Tibial nerve (tissue), 4 donors: Measurements from ENCODE around the gene COX6B1. TPM values are rescaled to one million over a fixed set of nuclear protein-coding genes. Genes with fewer than 3 reads are reported as not detected.

Experiments
- DNase-seq, 2 donors: peaks; one replicate each; pipeline ENCODE4 v3.0.0-alpha.2; 2019; ENCODE audit warnings: low spot score in 2 of 2
- H3K27ac ChIP-seq, 4 donors: fragments of 200-600 bp; sonication (generic) in 3 of 4; one replicate each; pipeline ENCODE4 v1.5.1; 2017 to 2019; ENCODE audit warnings: mild to moderate bottlenecking in 1 of 4
- H3K27me3 ChIP-seq, 2 donors: fragments of 200-600 bp; sonication (generic) in 1 of 2; one replicate each; pipeline versions ENCODE4 v1.5.1 to v1.6.0; 2017 to 2019
- H3K36me3 ChIP-seq, 3 donors: fragments of 200-600 bp; sonication (generic); one replicate each; pipeline ENCODE4 v1.5.1; 2018 to 2019
- H3K4me1 ChIP-seq, 4 donors: fragments of 200-600 bp; sonication (generic) in 3 of 4; one replicate each; pipeline ENCODE4 v1.5.1; 2017 to 2019
- H3K4me3 ChIP-seq, 4 donors: fragments of 200-600 bp; sonication (generic) in 3 of 4; one replicate each; pipeline ENCODE4 v1.5.1; 2017 to 2019; ENCODE audit warnings: mild to moderate bottlenecking in 1 of 4, moderate library complexity in 1 of 4
- H3K9me3 ChIP-seq, 4 donors: fragments of 200-600 bp; sonication (generic) in 3 of 4; one replicate each; pipeline ENCODE4 v1.5.1; 2017 to 2019
- EP300 ChIP-seq, 2 donors: sonication (generic); formaldehyde crosslinking; IDR thresholded peaks; one replicate each; pipeline ENCODE4 v1.6.1; 2017; ENCODE audit warnings: antibody characterized with exemption in 2 of 2, mild to moderate bottlenecking in 1 of 2
- POLR2A ChIP-seq, 2 donors: fragments of 450-650 bp; IDR thresholded peaks; one replicate each; pipeline ENCODE4 v1.6.1; 2017; ENCODE audit warnings: antibody characterized with exemption in 2 of 2, mild to moderate bottlenecking in 2 of 2, moderate library complexity in 2 of 2
- WGBS, 2 donors: methylation state at CpG; one replicate each; pipeline ENCODE4 v1.1.5; 2018; 5-methylcytosine and 5-hydroxymethylcytosine counted together
- total RNA-seq, 4 donors: library from RNA; depleted of rRNA; stranded (reverse); fragments of >200 nt; gene quantifications; one replicate each; pipeline ENCODE4 v1.1.0, GENCODE V29; 2016
- TF ChIP-seq, protein P1 (sequence below), 5 experiments: fragments of 200-600 bp in 3 of 5; fragments of 450-650 bp in 2 of 5; sonication (generic) in 3 of 5; IDR thresholded peaks; one replicate each; pipeline ENCODE4 v1.5.1; 2016 to 2019; ENCODE audit warnings: antibody characterized with exemption in 5 of 5, mild to moderate bottlenecking in 3 of 5, moderate library complexity in 2 of 5

The COX6B1 gene
- total RNA-seq, 4 donors from 2014 or later: 293 to 338 (median 316) TPM

DNA sequence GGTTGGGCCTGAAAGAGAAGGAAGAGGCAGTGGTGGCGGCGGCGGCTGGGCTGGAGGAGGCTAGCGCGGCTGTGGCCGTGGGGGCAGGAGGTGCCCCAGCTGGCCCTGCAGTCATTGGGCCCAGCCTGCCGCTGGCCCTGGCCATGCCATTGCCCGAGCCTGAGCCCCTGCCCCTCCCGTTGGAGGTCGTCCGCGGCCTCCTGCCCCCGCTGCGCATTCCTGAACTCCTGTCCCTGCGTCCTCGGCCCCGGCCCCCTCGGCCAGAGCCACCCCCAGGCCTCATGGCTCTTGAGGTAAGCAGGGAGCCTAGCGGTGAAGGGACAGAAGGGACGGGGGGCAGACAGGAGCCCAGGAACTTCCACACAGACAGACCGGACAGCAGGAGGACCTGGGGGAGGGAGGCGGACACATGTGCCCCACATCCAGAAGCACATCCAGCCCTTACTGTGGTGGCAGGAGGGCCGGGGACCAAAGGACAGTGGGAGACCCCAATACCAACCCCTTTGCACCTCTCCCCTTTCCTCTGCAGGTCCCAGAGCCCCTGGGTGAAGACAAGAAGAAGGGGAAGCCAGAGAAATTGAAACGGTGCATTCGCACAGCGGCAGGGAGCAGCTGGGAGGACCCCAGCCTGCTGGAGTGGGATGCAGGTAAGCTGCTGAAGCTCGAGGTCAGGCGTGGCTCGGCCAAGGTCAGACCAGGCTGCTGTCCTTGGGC lies 14.2 kb upstream of the COX6B1 start:
- H3K4me3 ChIP-seq: no peak overlapping the region
- TF ChIP-seq, protein P1, sequence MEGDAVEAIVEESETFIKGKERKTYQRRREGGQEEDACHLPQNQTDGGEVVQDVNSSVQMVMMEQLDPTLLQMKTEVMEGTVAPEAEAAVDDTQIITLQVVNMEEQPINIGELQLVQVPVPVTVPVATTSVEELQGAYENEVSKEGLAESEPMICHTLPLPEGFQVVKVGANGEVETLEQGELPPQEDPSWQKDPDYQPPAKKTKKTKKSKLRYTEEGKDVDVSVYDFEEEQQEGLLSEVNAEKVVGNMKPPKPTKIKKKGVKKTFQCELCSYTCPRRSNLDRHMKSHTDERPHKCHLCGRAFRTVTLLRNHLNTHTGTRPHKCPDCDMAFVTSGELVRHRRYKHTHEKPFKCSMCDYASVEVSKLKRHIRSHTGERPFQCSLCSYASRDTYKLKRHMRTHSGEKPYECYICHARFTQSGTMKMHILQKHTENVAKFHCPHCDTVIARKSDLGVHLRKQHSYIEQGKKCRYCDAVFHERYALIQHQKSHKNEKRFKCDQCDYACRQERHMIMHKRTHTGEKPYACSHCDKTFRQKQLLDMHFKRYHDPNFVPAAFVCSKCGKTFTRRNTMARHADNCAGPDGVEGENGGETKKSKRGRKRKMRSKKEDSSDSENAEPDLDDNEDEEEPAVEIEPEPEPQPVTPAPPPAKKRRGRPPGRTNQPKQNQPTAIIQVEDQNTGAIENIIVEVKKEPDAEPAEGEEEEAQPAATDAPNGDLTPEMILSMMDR (IDR thresholded peaks at IDR 0.05): no peak
- no peak for TF ChIP-seq EP300 (IDR thresholded peaks at IDR 0.05)
- no peak for TF ChIP-seq POLR2A (IDR thresholded peaks at IDR 0.05)
- DNase-seq: no peak
- H3K9me3 ChIP-seq: no peaks in the 10 kb centered on the region
- no peaks in the 10 kb centered on the region for H3K27me3 ChIP-seq
- no peak overlapping the region for H3K27ac ChIP-seq
- WGBS, 2 donors: 83 to 88% methylated on average over 20 to 29 of the region's 29 CpGs
- H3K36me3 ChIP-seq: peaks cover 2 to 84% (median 48%) of the 10 kb centered on the region in 3 donors
- peaks cover 0 to 21% (median 7%) of the 10 kb centered on the region in 4 donors for H3K4me1 ChIP-seq

DNA sequence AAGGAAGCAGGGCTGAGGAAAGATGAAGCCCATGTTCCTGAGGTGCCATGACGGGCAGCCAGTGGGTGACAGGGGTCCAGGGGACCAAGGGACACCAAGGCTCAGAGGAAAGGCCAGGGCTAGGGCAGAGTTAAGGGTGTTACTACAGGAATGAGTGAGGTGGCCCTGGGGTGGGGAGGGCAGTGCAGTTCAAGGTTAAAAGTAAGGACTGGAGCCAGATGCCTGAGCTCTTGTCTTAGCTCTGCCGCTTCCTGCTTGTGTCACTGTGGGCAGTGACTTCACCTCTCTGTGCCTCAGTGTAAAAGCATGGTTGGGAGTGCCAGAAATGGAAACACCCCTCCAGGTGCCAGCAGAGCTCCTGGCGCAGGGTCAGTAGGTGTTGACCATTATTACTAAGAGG lies 11.5 kb upstream of the COX6B1 start:
- H3K36me3 ChIP-seq: peaks cover 2 to 69% (median 40%) of the 10 kb centered on the region in 3 donors
- no peaks in the 10 kb centered on the region for H3K9me3 ChIP-seq
- DNase-seq: no peak
- 92 to 93% methylated on average over 3 of the region's 3 CpGs for WGBS, 2 donors
- TF ChIP-seq, protein P1 (IDR thresholded peaks at IDR 0.05): no peak
- TF ChIP-seq EP300 (IDR thresholded peaks at IDR 0.05) (no peak), POLR2A (IDR thresholded peaks at IDR 0.05) (no peak)
- no peaks in the 10 kb centered on the region for H3K27me3 ChIP-seq
- no peak overlapping the region for H3K4me3 ChIP-seq
- no peak overlapping the region for H3K27ac ChIP-seq
- H3K4me1 ChIP-seq: peaks cover 0 to 6% (median 1%) of the 10 kb centered on the region in 4 donors

DNA sequence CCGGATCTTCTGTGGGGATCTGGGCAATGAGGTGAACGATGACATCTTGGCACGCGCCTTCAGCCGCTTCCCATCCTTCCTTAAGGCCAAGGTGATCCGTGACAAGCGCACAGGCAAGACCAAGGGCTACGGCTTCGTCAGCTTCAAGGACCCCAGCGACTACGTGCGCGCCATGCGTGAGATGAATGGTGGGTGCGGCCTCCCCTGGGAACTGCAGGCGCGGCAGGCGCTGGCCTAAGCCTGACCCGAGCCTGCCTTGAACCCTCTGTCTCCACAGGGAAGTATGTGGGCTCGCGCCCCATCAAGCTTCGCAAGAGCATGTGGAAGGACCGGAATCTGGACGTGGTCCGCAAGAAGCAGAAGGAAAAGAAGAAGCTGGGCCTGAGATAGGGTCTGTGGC lies 11.0 kb upstream of the COX6B1 start:
- no peak for TF ChIP-seq POLR2A (IDR thresholded peaks at IDR 0.05)
- TF ChIP-seq EP300 (IDR thresholded peaks at IDR 0.05): no peak
- TF ChIP-seq, protein P1 (IDR thresholded peaks at IDR 0.05): no peak
- H3K9me3 ChIP-seq: no peaks in the 10 kb centered on the region
- DNase-seq: no peak
- no peak overlapping the region for H3K4me3 ChIP-seq
- peaks cover 2 to 64% (median 35%) of the 10 kb centered on the region in 3 donors for H3K36me3 ChIP-seq
- no peak overlapping the region for H3K27ac ChIP-seq
- H3K27me3 ChIP-seq: no peaks in the 10 kb centered on the region
- H3K4me1 ChIP-seq: peaks cover 0 to 11% (median 3%) of the 10 kb centered on the region in 4 donors
- 91 to 92% methylated on average over 15 to 25 of the region's 25 CpGs for WGBS, 2 donors

DNA sequence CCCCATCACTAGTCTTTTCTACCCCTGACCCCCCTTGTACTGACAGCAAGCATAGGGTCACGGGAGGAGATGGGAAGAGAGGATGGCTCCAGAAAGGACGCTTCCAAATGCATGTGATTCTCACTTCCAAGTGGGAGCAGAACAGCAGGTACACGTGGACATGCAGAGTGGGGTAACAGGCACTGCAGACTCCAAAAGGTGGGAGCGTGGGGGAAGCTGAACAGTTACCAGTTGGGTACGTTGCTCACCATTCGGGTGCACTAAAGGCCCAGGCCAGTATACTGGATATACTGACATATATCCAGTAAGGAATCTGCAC lies 8.8 kb upstream of the COX6B1 start:
- no peaks in the 10 kb centered on the region for H3K9me3 ChIP-seq
- 44 to 46% methylated on average over 6 of the region's 6 CpGs for WGBS, 2 donors
- no peak overlapping the region for H3K4me3 ChIP-seq
- TF ChIP-seq, protein P1 (IDR thresholded peaks at IDR 0.05): no peak
- TF ChIP-seq POLR2A (IDR thresholded peaks at IDR 0.05) (no peak), EP300 (IDR thresholded peaks at IDR 0.05) (no peak)
- no peaks in the 10 kb centered on the region for H3K27me3 ChIP-seq
- no peak overlapping the region for H3K27ac ChIP-seq
- H3K36me3 ChIP-seq: peaks cover 2 to 43% (median 18%) of the 10 kb centered on the region in 3 donors
- no peak for DNase-seq
- peaks cover 0 to 29% (median 8%) of the 10 kb centered on the region in 4 donors for H3K4me1 ChIP-seq

DNA sequence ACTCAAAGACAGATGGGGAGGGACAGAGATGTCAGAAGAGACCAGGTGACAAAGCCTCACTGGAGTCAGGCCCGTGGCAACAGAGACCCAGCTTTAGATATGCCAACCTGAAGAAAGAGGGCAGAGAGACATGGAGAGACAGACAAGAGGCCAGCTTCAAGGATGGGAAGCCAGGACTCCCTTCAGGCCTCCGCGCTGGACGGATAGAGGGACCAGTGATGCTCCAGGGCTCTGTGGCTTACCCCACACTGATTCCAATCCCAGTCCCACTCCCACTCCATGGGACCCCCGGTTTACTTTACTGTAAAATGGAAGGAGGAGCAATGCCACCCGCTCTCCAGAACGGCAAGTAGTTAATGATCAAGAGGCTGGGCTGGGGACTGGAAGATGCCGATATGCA lies 8.3 kb upstream of the COX6B1 start:
- peaks cover 0 to 31% (median 8%) of the 10 kb centered on the region in 4 donors for H3K4me1 ChIP-seq
- TF ChIP-seq, protein P1 (IDR thresholded peaks at IDR 0.05): no peak
- TF ChIP-seq POLR2A (IDR thresholded peaks at IDR 0.05) (no peak), EP300 (IDR thresholded peaks at IDR 0.05) (no peak)
- H3K27ac ChIP-seq: no peak overlapping the region
- H3K9me3 ChIP-seq: no peaks in the 10 kb centered on the region
- no peak for DNase-seq
- no peak overlapping the region for H3K4me3 ChIP-seq
- peaks cover 2 to 37% (median 16%) of the 10 kb centered on the region in 3 donors for H3K36me3 ChIP-seq
- no peaks in the 10 kb centered on the region for H3K27me3 ChIP-seq
- WGBS, 2 donors: 89 to 91% methylated on average over 8 of the region's 8 CpGs
